T-helper 1 cell treated with Interleukin-12 subunit alpha and Interleukin-12 subunit beta and Interleukin-4 antibody, amounts not matched to agents 30 ng/mL and 1 ng/mL, for 36 hours (primary cell): ENCODE results near the gene ARSJ. TPM values are rescaled to one million over a fixed set of nuclear protein-coding genes. Genes with fewer than 3 reads are reported as not detected.

Experiments
- intact Hi-C: fragments of 100-400 bp; cut with micrococcal nuclease; formaldehyde crosslinking; loops from one replicate; pipeline ENCODE4 v1.15.1; 2024
- total RNA-seq: library from RNA; stranded (reverse); gene quantifications from 2 replicates; pipeline ENCODE4 v1.2.3, GENCODE V29; 2022

Gene ARSJ
- total RNA-seq, 1 donor from 2014 or later = not detected

DNA sequence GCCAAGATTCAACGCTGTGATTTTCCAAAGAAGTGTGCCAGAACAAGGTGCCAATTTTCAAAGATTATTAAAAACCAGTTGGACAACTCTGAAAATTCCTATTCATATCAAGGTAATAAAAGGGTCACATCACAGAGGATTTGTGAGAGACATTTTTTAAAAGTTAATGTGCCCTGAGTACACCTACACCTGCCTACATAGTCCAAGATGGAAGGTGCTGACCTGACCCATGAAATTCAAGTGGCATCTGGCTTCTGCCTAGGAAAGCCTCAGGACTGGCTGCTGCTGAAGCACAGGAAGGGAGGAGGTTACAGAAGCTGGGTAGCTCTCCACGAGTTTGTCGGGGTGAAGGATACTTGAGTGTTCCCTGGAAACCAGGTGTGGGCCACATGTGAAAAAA is 11.4 kb upstream of the ARSJ start:
- intact Hi-C loops = no loop called here

- intact Hi-C loops = no loop called here
Observed at GRCh38 chr4:113987382-113987941, 8.0 kb upstream of the ARSJ start.

GRCh38 chr4:113982181-113982580 is 2.7 kb upstream of the ARSJ start:
- intact Hi-C loops = no loop called here

- intact Hi-C loops = no loop called here
Observed at GRCh38 chr4:113981591-113981990, 2.1 kb upstream of the ARSJ start.

DNA sequence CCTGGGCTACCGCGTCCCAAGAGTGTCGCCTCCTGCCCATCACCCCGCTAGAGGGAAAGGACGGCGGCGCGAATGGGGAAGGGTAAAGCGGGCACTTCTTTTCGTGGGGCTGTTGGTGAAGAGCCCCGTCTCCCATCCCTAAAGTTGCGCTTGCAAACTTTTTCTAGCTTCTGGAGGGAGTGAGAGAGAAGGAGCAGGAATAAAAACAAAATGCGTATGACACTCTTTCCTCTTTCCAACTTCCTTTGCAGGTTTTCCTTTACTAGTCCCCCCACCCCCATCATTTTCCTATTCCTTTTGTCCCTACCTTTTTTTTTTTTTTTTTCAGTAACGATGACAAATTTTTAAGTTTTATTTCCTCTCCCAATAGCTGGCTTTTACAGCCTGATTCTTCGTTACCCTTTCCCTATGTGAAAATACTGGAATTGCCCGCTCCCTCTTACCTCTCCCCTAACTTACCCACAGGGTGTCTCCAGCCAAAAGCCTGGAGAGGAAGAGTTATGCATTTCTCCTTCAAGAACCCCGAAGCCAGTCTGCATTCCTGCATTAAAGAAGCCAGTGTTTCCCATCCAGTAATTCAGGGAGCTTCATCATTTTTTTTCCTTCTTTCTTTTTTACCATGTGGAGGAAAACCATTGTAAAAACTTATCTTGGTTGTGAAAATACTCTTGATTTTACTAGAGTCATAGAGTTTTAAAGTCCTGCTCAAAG is 613 bp upstream of the ARSJ start:
- intact Hi-C loops = no loop called here

- intact Hi-C loops = no loop called here
Observed at GRCh38 chr4:113978561-113979147, 793 bp downstream of the ARSJ start.

DNA sequence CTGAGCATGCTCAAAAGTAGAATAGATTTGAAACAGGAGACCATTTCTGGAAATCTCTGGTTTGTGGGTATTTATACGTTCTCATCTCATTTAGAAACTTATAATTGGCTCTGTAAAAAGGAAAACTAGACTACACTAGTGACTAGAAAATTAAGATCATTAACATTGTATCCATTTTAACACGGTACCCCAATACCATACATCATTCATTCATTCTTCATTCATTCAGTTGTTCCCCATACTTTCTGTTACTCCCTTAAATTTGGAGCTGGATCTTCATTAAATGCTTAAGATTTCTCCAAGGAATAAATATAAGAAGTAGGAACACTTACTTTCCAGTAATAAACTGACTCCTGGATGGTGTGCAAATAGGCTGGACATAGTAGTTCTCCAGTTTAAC is 1.3 kb downstream of the ARSJ start:
- intact Hi-C loops = no loop called here

DNA sequence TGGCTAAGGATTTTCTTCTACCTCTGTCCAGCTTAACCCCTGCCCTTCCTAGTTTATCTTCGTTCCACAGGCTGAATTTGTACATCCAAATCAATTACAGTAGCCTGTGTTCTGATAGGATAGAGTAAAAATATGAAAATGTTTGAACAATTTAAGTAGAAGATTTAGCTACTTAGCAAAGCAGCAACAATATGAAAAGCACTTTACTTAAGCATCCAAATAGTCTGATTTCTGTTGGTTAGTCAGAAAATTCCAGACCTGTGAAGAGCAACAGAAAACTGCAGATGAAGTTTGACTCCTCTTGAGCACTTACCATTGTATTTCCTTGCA is 2.0 kb downstream of the ARSJ start:
- intact Hi-C loops = no loop called here

GRCh38 chr4:113976741-113977525 is 2.5 kb downstream of the ARSJ start:
- intact Hi-C loops = no loop called here

DNA sequence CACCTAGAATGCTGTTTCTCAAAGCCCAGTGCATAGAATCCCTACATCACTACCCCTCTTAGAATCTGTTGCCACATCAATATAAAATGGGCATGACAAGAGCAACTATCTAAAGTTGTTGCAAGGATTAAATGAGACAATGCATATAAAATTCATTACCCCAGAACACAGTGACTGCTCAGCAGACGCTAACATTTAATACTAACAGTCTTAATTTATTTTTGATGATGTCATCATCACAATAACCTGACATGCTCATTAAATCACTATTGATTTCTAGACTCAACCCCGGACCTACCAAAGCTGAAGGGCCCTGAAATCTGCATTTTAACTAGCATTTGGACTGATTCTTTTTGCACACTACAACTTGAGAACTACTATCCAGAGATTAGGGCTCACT is 3.9 kb downstream of the ARSJ start:
- intact Hi-C loops = no loop called here

DNA sequence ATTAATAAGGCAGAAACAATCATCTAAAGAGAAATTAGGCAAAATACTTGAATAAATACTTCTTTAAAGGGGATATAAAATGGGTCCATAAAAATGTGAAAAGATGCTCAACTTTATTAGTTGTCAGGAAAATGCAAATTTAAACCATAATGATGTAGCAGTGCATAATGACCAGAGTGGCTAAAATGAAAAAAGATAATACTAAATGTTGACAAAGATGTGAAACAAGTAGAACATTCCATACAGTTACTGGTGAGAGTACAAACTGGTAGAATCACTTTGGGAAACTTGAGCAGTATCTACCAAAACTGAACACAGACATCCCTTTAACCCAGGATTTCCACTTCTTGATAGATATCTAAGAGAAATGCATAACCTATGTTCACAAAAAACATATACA is 5.0 kb downstream of the ARSJ start:
- intact Hi-C loops = no loop called here

DNA sequence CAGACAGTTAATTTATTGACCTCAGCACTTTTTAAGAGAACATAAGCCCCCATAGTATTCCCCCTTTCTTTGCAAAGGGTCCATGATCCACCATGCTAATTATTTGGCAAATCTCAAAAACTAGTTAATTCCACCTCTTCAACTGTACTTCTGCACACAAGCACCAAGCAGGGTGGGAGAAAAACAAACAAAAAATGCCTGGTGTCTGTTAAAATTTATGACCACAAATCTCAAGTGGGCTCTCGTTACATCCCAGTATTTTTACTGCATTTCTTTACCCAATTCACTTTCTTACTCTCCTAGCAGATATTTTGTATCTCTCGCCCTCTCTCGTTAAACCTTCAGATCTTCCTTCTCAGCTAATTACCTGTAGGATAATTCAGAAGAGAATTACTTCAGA is 6.1 kb downstream of the ARSJ start:
- intact Hi-C loops = no loop called here

- intact Hi-C loops = no loop called here
Observed at GRCh38 chr4:113972781-113973180, 6.7 kb downstream of the ARSJ start.

DNA sequence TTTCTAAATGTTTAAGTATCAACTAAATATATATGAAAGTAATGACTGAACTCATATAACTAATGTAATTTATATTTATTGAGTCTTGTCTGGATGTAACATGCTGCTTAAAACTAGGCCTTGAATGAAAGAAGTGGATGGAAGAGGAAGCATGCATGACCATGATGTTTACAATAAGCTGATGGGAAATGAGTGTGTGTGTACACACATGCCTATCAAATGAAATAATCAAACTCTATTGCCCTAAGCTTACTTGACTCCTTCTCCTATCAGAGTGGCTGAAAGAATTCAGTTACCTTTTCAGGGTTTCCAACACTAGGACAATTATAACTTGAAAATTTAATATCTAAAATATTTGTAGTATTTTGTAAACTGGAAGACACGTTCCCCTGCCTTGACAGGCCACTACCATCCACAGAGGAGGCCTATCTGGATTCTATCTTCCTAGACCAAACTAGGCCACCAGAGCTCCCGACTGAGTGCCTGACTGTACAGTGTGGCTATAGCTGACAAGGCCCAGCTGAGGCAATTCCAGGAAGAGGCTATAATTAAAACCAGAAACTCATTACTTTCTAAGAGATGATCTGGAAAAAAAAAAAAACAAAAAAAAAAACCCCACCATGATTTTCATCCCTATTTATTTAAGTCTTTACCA is 7.6 kb downstream of the ARSJ start:
- intact Hi-C loops = no loop called here

DNA sequence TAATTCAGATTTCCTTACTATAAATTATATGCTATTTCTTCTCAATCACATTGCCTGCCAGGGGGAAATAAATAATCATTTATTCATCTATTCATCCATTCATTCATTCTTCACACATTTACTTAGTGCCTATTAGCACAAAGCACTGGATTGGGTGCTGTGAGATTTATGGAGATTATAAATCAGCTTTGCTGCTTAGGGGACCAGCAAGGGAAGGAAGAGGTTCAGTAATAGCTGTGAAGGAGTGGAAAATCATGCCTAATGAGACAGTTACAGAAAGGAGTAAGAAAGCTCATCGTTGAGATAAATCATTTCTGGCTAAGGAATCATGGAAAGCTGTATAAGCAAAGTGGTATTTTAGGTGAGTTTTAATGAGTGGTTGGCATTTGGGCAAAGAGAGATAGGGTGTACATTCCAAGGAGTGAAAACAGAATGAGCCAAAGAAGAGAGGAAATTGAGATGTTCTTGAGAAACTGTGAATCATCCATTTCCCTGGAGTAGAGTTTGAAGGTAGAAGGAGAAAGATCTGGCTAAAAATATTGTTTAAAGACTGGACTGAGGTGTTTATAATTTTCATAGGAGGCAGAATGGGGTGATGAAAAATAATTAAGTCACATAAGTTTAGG is 9.6 kb downstream of the ARSJ start:
- intact Hi-C loops = no loop called here

- intact Hi-C loops = no loop called here
Observed at GRCh38 chr4:113968473-113968872, 11.0 kb downstream of the ARSJ start.

GRCh38 chr4:113967687-113968086 is 11.8 kb downstream of the ARSJ start:
- intact Hi-C loops = no loop called here

GRCh38 chr4:113962719-113963265 is 16.7 kb downstream of the ARSJ start:
- intact Hi-C loops = no loop called here

- intact Hi-C loops = no loop called here
Observed at GRCh38 chr4:113962016-113962347, 17.5 kb downstream of the ARSJ start.

- intact Hi-C loops = no loop called here
Observed at GRCh38 chr4:113960684-113961321, 18.6 kb downstream of the ARSJ start.

DNA sequence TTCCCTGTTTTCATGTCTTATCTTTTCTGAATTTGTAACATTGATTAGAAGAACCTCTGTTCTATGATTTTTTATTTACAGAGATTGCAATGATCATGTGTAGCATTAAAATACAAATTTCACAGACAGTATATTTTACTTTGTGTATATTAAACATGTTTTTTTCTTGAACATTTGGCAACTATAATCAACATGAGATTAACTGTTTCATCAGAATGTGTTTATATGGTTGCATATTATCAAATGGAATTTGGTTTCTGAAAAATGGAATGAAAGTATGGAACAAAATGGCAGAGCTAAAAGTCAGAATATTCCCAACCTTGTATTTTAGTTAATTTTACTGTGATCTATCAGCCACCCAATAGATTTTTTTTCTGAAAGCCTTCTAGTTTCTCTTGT is 19.9 kb downstream of the ARSJ start:
- intact Hi-C loops = loop anchor here (10.0 kb wide), 1 partner anchor 735 kb away; no protein-coding TSS in a partner anchor
